Measurements from ENCODE around the gene MXI1. TPM values are rescaled to one million over a fixed set of nuclear protein-coding genes. Genes with fewer than 3 reads are reported as not detected.

MXI1 gene
- total RNA-seq, 1 experiment from 2014 or later: 17.3 TPM

DNA sequence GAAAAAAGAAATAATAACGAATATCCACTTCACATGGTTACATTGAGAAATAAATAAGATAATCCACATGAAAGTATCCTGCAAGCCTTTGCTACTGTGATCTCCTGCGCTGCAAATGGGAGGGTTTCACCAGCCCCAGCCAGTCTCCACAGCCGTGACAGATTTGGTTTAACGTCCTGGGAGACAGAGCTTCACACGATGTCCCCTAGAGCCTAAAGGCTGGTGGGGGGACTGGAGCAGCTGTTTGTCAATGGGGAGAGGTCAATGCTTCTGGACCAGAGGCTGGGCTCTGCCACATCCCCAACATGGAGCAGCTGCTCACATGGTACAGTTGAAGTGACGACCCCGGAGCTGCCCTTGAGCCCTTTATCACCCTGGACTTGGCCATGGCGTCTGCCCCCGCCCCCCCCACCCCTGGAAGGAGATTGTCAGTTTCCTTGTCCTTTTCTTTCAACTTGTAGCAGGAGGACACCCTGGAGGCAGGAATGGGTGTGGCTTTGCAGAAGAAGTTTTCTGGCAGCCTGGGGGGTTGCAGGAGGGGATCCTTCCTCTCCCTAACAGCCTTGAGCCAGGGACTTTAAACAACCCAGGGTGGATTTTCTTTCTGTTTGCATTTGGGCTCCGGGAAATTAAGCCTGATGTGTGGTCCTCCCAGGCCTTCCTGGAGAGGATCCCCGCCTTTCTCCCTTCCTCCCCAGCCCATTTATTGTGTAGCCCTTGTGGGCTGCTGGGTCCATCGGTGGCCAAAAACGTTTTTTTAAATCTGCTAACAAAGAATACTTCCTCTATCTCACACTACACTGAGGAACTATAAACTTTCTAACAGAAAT is 37.0 kb upstream of the MXI1 start:
- Histone ChIP-seq H3K36me3 (ENCODE audit: insufficient read depth, low read length, poor library complexity, severe bottlenecking) (no peaks in the 10 kb centered on the region), H3K27ac (ENCODE audit: low read depth, low read length, poor library complexity, severe bottlenecking) (no peak overlapping the region), H3K4me1 (ENCODE audit: insufficient read depth, low read length, poor library complexity, severe bottlenecking) (no peaks in the 10 kb centered on the region), H3K27me3 (replicated peaks; ENCODE audit: insufficient read depth, low read depth, low read length, poor library complexity) (peaks cover 6% of the 10 kb centered on the region), H3K9me3 (ENCODE audit: low read depth, low read length, poor library complexity, severe bottlenecking) (no peaks in the 10 kb centered on the region), H3K4me3 (ENCODE audit: low read depth, low read length, poor library complexity, severe bottlenecking) (no peak overlapping the region)
- ChIA-PET POLR2A (ENCODE audit: low non-redundant PET) (no interaction called here), CTCF (no interaction called here)
- TF ChIP-seq EZH2 (IDR thresholded peaks at IDR 0.05; ENCODE audit: borderline replicate concordance, low read depth, low read length, poor library complexity, severe bottlenecking): no peak
- TF ChIP-seq, protein P1, sequence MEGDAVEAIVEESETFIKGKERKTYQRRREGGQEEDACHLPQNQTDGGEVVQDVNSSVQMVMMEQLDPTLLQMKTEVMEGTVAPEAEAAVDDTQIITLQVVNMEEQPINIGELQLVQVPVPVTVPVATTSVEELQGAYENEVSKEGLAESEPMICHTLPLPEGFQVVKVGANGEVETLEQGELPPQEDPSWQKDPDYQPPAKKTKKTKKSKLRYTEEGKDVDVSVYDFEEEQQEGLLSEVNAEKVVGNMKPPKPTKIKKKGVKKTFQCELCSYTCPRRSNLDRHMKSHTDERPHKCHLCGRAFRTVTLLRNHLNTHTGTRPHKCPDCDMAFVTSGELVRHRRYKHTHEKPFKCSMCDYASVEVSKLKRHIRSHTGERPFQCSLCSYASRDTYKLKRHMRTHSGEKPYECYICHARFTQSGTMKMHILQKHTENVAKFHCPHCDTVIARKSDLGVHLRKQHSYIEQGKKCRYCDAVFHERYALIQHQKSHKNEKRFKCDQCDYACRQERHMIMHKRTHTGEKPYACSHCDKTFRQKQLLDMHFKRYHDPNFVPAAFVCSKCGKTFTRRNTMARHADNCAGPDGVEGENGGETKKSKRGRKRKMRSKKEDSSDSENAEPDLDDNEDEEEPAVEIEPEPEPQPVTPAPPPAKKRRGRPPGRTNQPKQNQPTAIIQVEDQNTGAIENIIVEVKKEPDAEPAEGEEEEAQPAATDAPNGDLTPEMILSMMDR (conservative IDR thresholded peaks at IDR 0.05; ENCODE audit: low read depth, low read length): no peak
- BruUV-seq (replicated peaks): no TSS peak
- no peak for DNase-seq (ENCODE audit: low spot score)
- intact Hi-C loops (cut with micrococcal nuclease; ENCODE audit: unreplicated experiment): no loop called here

- intact Hi-C loops (cut with micrococcal nuclease; ENCODE audit: unreplicated experiment): no loop called here
- Histone ChIP-seq H3K4me3 (ENCODE audit: low read depth, low read length, poor library complexity, severe bottlenecking) (no peak overlapping the region), H3K4me1 (ENCODE audit: insufficient read depth, low read length, poor library complexity, severe bottlenecking) (no peaks in the 10 kb centered on the region), H3K27ac (ENCODE audit: low read depth, low read length, poor library complexity, severe bottlenecking) (no peak overlapping the region), H3K27me3 (replicated peaks; ENCODE audit: insufficient read depth, low read depth, low read length, poor library complexity) (peaks cover 6% of the 10 kb centered on the region), H3K36me3 (ENCODE audit: insufficient read depth, low read length, poor library complexity, severe bottlenecking) (no peaks in the 10 kb centered on the region), H3K9me3 (ENCODE audit: low read depth, low read length, poor library complexity, severe bottlenecking) (no peaks in the 10 kb centered on the region)
- DNase-seq (ENCODE audit: low spot score): no peak
- TF ChIP-seq, protein P1 (conservative IDR thresholded peaks at IDR 0.05; ENCODE audit: low read depth, low read length): no peak
- TF ChIP-seq EZH2 (IDR thresholded peaks at IDR 0.05; ENCODE audit: borderline replicate concordance, low read depth, low read length, poor library complexity, severe bottlenecking): no peak
- ChIA-PET CTCF (no interaction called here), POLR2A (ENCODE audit: low non-redundant PET) (no interaction called here)
- no TSS peak for BruUV-seq (replicated peaks)
These were observed 36.4 kb upstream of the MXI1 start for GRCh38 chr10:110171032-110171431.

DNA sequence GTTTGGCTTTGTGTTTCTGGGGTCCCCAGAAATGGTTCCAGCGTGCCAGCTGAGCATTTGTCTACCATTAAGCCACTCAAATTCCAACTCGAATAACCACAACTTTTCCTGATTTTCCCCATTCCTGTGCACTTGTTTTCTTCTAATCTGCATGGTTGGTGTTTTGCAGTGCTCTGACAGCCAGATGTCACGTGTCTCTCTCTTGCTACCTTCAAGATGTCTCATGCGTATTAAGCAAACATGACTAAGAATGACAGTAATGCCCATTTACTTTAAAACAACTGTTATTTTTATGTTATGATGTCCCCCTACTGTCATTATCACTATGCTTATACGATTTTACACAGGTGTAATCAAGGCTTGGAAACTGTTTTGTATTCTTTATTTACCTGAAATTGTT is 35.2 kb upstream of the MXI1 start:
- peaks cover 6% of the 10 kb centered on the region for H3K27me3 ChIP-seq (replicated peaks; ENCODE audit: insufficient read depth, low read depth, low read length, poor library complexity)
- intact Hi-C loops (cut with micrococcal nuclease; ENCODE audit: unreplicated experiment): no loop called here

More for the DNA sequence above, 35.2 kb upstream of the MXI1 start:
- ChIA-PET CTCF (no interaction called here), POLR2A (ENCODE audit: low non-redundant PET) (no interaction called here)
- Histone ChIP-seq H3K4me1 (ENCODE audit: insufficient read depth, low read length, poor library complexity, severe bottlenecking) (peaks cover 7% of the 10 kb centered on the region), H3K4me3 (ENCODE audit: low read depth, low read length, poor library complexity, severe bottlenecking) (no peak overlapping the region), H3K36me3 (ENCODE audit: insufficient read depth, low read length, poor library complexity, severe bottlenecking) (no peaks in the 10 kb centered on the region), H3K9me3 (ENCODE audit: low read depth, low read length, poor library complexity, severe bottlenecking) (no peaks in the 10 kb centered on the region), H3K27ac (ENCODE audit: low read depth, low read length, poor library complexity, severe bottlenecking) (no peak overlapping the region)
- BruUV-seq (replicated peaks): no TSS peak
- no peak for DNase-seq (ENCODE audit: low spot score)
- TF ChIP-seq, protein P1 (conservative IDR thresholded peaks at IDR 0.05; ENCODE audit: low read depth, low read length): no peak
- TF ChIP-seq EZH2 (IDR thresholded peaks at IDR 0.05; ENCODE audit: borderline replicate concordance, low read depth, low read length, poor library complexity, severe bottlenecking): no peak
